Effector CD8-positive, alpha-beta T cell (primary cell): ENCODE results near the gene CDC27.
A peak's percentile ranks its signal among the peaks of the same experiment; 100 is the strongest.
"Not testable (repeated sequence)": the region's sequence is repeated elsewhere in the genome, so short reads cannot be mapped to it uniquely, and the experiment has no call there.

Source experiments
- DNase-seq: peaks from one replicate; lab custom pipeline; 2025; lab: John Stamatoyannopoulos, UW

CDC27 gene

DNA sequence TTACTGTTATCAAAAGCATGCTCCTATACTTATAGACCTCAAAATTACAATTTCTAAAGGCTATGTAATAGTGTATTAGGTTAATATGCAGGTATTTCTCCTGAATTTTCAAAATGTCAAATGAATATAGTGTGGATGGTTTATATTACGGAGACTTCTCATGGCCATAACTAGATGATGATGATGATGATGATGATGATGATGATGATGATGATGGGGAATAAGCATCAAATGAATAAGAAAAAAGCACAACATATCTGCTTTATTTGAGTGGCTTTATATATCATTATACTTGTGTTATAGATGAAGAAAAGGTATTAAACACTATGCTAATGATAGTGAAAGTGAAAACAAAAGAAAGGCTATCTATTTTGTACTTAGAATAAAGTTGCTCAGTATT lies 53.9 kb downstream of the CDC27 start:
- DNase-seq, result no peak

DNA sequence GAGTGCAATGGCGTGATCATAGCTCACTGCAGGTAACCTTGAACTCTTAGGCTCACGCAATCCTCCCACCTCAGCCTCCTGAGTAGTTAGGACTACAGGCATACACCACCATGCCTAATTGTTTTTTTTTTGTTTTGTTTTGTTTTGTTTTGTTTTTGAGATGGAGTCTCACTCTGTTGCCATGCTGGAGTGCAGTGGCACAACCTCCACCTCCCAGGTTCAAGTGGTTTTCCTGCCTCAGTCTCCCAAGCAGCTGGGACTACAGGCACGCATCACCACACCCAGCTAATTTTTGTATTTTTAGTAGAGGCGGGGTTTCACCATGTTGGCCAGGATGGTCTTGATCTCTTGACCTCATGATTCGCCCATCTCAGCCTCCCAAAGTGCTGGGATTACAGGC lies 54.7 kb downstream of the CDC27 start:
- DNase-seq, result not testable (repeated sequence)

DNA sequence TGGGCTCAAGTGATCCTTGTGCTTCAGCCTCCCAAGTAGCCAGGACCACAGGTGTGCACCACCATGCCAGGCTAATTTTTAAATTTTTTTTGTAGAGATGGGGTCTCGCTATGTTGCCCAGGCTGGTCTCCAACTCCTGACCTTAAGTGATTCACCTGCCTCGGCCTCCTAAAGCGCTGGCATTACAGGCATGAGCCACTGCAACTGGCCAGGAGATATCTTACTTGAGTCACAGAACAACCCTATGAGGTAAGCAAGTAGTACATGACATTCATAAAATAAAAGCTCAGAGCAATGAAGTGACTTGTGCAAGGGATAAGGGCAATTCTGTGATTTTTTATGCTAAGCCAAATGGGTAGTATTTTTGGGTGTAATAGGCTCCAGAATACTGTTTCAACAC lies 57.3 kb downstream of the CDC27 start:
- DNase-seq, result no peak

DNA sequence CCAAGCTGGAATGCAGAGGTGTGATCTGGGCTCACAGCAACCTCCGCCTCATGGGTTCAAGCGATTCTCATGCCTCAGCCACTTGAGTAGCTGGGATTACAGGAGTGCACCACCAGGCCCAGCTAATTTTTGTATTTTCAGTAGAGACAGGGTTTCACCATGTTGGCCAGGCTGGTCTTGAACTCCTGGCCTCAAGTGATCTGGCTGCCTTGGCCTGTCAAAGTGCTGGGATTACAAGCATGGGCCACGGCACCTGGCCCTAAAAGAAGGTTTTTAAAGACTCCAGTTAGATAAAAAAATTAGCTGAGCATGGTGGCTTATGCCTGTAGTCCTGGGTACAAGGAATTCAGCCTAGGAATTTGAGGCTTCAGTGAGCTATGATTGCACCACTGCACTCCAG lies 62.3 kb downstream of the CDC27 start:
- not testable (repeated sequence) for DNase-seq

DNA sequence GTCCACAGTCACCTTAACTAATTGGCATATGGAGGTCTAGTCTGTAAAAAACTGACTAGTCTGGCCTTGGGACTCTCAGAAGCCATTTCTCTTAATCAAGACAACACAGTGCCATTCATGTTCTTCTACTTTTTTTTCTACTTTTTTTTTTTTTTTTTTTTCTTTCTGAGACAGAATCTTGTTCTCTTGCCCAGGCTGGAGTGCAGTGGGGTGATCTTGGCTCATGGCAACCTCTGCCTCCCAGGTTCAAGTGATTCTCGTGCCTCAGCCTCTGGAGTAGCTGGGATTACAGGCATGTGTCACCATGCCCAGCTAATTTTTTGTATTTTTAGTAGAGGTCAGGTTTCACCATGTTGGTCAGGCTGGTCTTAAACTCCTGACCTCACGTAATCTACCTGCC lies 65.8 kb downstream of the CDC27 start:
- not testable (repeated sequence) for DNase-seq

DNA sequence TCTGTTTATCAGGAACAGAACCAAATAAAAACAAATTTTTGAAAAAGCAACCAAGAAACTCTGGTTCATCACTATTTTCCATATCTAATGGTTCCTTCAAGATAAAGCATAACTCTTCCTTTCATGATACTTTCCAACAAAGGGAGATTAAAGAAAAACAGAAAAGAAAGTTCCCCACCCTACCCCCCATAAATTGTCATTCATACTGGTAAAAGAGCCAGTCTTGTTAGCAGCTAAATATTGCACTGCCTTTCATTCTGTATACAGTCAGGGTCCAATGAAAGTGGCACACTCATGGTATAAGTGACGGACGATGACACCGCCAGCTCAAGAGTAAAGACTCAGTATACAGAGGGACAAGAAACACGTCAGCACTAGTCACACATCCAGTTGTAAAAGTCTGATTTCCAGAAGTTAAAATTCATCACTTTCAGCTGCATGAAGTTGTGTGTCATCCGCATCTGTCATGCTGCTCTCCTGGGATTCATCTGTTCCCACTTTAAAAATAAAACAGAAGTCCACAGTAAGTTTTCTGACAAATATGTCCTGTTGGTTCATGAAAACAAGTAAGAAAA lies 68.5 kb downstream of the CDC27 start:
- DNase-seq, result no peak

DNA sequence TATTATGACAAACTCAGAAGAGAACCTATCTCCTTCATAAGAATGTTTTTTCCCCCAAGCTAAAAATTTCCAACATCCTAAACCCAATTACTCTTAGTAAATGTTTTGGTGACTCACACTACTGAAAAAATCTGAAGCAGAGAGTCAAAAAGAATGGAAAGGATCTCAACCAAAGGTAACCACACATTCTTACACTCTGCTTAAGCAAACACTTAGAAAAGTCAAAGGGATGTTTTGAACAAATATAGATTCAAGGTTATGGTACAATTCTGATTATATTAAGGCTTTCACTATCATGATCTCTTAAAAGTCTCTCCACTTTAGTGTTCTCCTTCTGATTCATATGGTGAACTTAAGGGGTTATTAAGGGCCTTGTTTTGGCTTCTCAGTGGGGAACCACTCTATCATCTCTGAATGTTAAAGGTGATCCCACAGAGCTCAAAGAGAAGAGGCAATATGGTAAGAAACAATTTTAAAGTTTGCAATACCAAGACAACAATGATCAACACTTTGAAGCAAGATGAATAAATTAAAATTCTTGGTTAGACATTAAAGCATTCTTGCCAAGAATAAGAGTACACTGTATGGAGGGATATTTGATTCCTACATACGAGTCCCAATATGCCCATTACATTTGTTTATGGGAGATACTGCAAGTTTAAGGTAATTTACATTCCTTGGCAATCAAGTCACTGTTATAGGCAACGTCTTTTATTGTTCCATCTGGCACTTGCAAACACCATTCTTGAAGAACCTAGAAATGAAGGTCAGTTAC lies 69.2 kb downstream of the CDC27 start:
- no peak for DNase-seq

DNA sequence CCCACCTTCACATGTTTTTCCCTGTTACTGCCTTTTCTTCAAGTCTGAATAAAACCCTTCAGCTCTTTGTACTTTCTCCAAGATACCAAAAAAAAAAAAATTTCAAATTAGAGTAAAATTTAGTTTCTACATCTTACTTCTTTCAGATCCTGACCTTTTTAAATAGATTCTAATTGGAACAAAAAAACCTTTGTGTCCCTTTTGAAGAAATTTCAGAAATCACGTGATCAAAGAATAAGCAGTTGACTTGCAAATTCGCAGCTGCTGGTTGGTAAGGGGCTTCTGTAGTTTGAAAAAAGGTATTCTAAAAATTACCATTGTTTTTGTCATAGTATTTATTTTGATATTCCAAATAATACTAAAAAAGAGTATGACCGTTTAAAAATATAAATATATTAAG lies 71.7 kb downstream of the CDC27 start:
- no peak for DNase-seq

DNA sequence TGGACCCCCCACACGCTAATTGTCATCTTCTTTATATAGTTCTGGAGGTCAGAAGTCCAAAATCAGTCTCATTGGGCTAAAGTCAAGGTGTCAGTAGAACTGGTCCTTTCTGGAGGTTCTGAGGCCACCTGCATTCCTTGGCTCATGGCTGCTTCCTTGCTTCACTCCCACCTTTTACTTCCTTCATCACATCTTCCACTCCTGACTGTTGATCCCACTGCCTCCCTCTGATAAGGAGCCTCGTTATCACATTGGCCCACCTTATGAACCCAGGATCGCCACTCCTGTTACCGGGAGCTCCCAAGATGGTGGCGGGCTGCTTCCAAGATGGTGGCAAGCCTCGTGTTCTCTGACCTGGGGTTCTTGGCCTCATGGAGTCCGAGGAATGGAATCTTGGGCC lies 83.0 kb downstream of the CDC27 start:
- DNase-seq, result no peak

DNA sequence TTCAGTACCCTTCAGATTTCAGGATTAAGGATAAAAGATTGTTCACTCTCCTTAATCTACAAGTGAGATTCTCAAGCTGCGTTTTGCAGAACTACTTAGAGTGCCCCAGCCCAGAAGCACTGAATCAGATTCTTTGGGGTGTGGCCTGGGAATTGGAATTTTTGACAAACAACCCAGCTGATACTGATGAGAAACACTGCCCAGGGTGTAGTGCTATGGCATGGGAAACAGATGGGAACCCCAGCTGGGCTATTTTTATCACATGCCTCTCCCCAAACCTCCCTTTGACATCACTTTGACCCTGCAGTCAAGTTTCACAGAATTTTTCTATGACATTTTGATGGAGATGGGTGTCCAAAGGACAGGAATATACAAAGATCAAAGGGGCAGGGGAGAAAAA lies 83.8 kb downstream of the CDC27 start:
- DNase-seq, result not testable (repeated sequence)

DNA sequence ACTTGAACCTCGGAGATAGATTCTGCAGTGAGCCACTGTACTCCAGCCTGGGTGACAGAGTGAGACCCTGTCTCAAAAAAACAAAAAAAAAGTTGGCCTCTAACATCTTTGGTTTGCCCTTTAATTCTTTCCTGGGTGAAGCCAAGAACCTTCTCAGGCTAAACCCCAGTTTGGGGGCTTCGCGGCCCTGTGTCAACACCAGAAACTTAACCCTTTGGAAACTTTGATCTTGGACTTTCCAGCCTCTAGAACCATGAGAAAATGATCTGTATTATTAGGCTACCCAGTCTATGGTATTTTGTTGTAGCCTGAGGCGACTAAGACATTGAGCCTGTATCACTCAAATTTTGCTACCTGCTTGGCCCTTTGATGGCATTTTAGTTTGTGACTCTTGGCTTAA lies 86.2 kb downstream of the CDC27 start:
- no peak for DNase-seq

DNA sequence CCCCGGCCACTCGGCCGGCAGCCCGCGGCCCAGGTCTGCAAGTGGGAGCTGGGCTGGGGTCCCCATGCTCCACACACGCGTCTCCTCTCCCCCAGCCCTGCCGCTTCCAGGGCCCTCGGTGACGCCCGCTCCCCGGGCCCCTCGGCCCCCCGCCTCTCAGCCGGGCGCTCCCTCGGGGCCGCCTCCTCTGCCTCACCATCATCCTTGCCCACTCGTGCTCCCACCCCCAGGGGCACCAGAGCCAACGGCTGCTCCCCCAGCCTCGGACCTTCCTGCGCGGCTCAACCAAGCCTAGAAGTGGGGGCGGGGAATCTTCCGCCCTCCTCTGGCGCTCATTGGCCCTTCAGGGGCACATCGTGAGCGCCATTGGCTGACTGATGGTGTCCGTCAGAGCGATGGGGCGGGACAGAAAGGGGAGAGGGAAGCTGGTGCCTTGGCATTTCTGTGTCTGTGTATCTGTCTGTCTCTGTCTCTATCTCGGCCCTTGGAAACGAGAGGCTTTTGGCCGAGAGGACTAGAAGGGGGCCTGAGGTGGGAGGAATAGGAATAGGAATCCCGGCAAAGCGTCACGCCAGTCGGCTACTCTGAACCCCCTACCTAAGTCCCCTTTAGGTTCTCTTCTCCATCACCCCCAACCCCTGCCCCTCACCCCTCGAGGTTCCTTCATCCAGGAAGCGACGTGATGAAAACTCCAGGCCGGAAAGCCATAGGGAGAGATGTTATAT lies 88.9 kb downstream of the CDC27 start:
- DNase-seq, result peak; percentile 87

DNA sequence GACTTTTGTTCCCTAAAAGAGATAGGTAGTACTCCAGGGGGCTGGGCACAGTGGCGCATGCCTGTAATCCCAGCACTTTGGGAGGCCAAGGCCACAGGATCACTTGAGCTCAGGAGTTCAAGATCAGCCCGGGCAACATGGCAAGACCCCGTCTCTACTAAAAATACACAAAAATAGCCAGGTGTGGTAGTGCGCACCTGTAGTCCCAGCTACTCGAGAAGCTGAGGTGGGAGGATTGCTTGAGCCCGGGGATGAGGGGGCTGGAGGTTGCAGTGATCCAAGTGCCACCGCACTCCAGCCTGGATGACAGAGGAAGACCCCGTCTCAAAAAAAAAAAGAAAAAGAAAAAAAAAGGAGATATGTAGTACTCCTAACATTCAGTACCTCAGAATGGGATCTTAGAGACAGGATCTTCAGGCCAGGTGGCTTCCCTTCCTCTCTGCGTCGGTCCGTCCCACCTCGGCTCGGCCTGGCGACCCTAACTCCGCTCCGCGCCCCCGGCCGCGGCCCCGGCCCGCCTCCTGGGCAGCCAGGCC lies 89.6 kb downstream of the CDC27 start:
- DNase-seq, result no peak

DNA sequence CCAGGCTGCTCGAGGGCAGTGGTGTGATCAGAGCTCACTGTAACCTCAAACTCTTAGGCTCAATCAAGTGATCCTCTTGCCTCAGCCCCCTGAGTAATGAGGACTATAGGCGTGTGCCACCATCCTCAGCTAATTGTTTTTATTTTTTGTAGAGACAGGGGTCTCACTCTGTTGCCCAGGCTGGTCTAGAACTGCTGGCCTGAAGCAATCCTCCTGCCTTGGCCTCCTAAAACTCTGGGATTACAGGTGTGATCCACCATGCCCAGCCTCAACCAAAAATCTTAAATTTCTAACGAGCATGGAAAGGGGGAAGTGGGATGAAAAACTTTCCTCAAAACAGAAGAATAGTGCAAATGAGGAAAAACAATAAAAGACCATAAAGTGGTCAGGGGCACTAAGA lies 92.8 kb downstream of the CDC27 start:
- DNase-seq, result no peak

DNA sequence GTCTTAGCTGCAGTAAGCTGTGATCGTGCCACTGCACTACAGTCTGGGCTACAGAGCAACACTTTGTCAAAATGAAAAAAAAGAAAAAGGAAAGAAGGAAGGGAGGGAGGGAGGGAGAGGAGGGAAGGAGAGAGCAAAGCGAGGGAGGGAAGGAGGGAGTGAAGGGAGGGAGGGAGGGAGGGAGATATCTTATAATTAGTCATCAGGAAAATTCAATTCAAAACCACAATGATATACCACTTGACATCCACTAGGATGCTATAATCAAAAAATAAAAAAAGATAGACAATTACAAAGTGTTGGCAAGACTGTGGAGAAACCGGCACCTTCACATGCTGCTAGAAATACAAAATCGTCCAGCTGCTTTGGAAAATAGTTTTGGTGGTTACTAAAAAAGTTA lies 93.8 kb downstream of the CDC27 start:
- DNase-seq, result no peak

DNA sequence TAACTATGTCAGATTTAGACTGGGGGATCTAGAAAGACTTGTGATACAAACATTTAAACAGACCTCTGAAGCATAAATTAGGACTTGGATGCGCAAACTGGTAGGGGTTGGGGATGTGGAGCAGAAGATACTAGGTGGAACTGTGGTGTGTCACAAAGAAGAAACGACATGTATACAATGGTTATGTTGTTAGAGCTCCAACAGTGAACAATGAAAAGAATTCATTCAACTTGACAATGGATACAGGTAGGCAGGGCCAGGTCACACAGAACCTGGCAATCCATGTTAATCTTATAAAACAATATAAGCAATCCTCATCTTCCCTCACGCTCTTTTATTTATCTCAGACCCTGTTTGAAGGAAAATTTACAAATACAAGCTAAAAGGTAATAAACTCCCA lies 102.0 kb downstream of the CDC27 start:
- DNase-seq, result no peak

DNA sequence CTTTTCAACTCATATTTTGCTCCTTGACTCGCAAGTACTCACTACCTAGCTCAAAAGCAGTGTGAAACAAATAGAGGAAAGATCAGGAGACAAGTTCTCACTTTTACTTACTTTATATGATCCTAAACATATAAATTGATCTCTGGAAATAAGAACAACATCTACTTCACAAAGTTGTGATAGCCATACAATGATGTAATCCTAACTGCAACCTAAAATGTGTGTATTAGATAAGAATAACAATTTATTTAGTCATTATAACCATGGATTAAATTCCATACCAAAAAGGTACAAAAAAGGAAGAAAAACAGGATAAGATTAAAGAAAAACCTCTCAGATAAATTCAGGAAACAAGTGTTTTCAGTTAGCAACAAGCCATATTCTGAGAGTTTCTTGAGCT lies 103.4 kb downstream of the CDC27 start:
- no peak for DNase-seq

DNA sequence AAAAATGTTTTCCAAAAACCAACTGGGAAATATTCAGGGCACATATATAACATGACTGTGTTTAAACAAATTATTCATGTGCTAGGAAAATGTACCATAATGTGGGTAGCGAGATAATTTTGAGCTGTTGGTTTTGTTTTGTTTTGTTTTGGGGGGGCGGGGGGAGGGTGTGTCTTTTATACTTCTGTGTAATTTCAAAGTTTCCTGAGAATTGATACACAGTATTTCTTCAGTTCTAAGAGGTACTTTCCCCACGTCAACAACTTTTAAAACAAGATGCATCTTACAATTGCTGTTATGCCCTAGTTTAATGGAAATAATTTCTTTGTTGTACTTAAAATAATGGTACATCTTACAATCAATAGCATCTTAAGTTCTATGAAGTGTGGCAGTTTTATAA lies 110.3 kb downstream of the CDC27 start:
- no peak for DNase-seq

DNA sequence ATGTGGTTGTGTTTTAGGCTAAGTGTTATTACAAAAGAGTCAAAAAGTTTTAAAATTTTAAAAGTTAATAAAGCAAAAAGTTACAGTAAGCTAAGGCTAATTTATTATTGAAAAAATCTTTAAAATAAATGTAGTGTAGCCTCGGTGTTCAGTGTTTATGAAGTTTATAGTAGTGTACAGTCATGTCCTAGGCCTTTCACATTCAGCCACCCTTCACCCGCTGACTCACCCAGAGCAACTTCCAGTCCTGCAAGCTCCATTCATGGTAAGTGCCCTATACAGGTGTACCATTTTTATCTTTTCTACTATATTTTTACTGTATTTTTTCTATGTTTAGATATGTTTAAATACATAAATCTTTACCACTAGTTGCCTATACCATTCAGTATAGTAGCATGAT lies 111.5 kb downstream of the CDC27 start:
- DNase-seq, result no peak

DNA sequence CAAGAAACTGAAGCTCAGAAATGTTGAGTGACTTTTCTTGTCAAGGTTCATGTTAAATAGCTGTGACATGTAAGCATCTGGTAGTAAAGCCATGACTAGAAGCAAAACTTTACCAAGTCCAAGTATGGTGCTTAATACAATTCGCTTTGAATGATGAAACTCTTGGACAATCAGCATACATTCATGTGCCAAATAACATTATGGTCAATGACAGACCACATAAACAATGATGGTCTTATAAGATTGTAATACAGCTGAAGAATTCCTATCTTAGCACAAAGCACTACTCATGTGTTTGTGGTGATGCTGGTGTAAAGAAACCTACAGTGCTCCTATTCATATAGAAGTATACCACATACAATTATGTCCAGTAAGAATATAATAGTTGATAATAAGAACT lies 112.9 kb downstream of the CDC27 start:
- no peak for DNase-seq

DNA sequence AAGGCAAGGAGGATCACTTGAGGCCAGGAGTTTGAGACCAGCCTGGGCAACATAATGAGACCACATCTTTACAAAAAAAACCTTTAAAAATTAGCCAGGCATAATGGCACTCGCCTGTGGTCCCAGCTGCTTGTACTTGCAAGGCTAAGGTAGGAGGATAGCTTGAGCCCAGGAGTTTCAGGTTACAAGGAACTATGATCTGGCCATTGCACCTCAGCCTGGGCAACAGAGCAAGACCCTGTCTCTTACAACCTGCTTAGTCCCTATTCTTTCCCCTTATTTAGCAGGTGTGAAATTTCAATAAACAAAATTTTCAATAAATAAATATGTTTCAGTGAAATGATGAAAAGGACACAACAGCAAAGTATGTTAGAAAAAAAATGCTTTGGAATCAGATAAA lies 114.7 kb downstream of the CDC27 start:
- DNase-seq, result not testable (repeated sequence)

DNA sequence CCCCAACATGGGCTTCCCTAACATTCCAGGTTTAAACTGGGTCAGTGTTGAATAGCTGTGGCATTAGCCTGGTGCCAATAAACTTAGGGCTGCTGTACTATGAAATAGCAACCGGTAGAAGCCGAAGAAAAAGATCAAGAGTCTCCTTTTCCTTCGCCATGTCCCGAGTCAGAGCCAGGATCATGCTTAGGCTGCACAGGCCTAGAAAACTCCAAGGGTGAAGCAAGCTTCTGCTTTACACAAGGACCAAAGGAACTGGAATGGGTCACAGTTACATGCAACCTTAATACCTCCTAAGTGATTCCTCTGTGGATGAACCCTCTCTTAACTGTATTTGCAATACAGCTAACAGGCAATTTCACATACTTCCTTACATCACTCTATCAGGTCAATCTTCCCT lies 115.5 kb downstream of the CDC27 start:
- DNase-seq, result not testable (repeated sequence)

DNA sequence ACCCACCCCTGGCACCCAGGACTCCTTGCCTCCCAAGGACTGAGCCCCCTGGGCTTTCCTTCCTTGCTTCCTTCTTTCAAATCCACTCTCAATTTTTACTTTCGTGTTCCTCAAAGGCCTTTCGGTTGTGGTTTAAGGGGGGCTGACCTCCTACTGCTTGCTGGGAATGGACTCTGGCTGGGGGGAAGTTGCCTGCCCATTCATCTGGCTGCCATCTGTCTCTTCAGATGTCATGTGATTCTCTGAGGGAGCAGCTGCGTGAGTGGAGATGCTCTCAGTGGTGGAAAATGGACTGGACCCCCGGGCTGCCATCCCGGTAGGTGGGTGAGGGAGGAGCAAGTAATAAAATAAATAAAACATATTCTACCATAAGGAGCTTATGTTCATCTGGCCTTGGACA lies 116.2 kb downstream of the CDC27 start:
- no peak for DNase-seq
